Liver (tissue), 9 donors: ENCODE data around the gene PTPN12. TPM values are rescaled to one million over a fixed set of nuclear protein-coding genes. Genes with fewer than 3 reads are reported as not detected.

Experiments used
- DNase-seq: peaks from one replicate; pipeline ENCODE4 v3.0.0-alpha.2; 2017; ENCODE audit warnings: low spot score
- H3K27ac ChIP-seq, 2 donors: one replicate each; pipeline ENCODE4 v1.7.0; 2013; ENCODE audit warnings: inconsistent platforms in 2 of 2, low read length in 2 of 2, control low read depth in 1 of 2, low read depth in 1 of 2, mild to moderate bottlenecking in 1 of 2
- H3K27me3 ChIP-seq, 4 donors: one replicate each; pipeline versions ENCODE4 v1.6.1 to v1.7.0; 2013; ENCODE audit warnings: low read length in 3 of 4, inconsistent platforms in 1 of 4, mild to moderate bottlenecking in 1 of 4, moderate library complexity in 1 of 4; ENCODE audit not compliant: control insufficient read depth in 4 of 4, insufficient read depth in 4 of 4
- H3K36me3 ChIP-seq, 4 donors: one replicate each; pipeline versions ENCODE4 v1.6.1 to v1.7.0; 2013; ENCODE audit warnings: low read length in 3 of 4, mild to moderate bottlenecking in 3 of 4, low read depth in 1 of 4, moderate library complexity in 1 of 4; ENCODE audit not compliant: control insufficient read depth in 4 of 4, insufficient read depth in 3 of 4
- H3K4me1 ChIP-seq, 4 donors: one replicate each; pipeline versions ENCODE4 v1.6.1 to v1.7.0; 2013; ENCODE audit warnings: low read length in 3 of 4, mild to moderate bottlenecking in 3 of 4, moderate library complexity in 1 of 4; ENCODE audit not compliant: control insufficient read depth in 4 of 4, insufficient read depth in 4 of 4
- H3K4me3 ChIP-seq, 3 donors: one replicate each; pipeline versions ENCODE4 v1.6.1 to v1.7.0; 2013; ENCODE audit warnings: low read length in 3 of 3, control low read depth in 1 of 3, low read depth in 1 of 3, mild to moderate bottlenecking in 1 of 3
- H3K9ac ChIP-seq, 2 donors: one replicate each; pipeline ENCODE4 v1.7.0; 2013; ENCODE audit warnings: low read length in 2 of 2, mild to moderate bottlenecking in 2 of 2, moderate library complexity in 2 of 2, control low read depth in 1 of 2, low read depth in 1 of 2
- H3K9me3 ChIP-seq, 4 donors: one replicate each; pipeline versions ENCODE4 v1.6.1 to v1.7.0; 2013; ENCODE audit warnings: low read length in 3 of 4; ENCODE audit not compliant: control insufficient read depth in 4 of 4
- EGR1 ChIP-seq, 2 donors: IDR thresholded peaks; 2 replicates each; pipeline ENCODE4 v1.6.1; 2016 to 2018; ENCODE audit warnings: antibody characterized with exemption in 2 of 2, low read depth in 2 of 2
- FOXA1 ChIP-seq: IDR thresholded peaks from 2 replicates; pipeline ENCODE4 v1.6.1; 2016; ENCODE audit warnings: antibody characterized with exemption
- FOXA2 ChIP-seq: IDR thresholded peaks from 2 replicates; pipeline ENCODE4 v1.6.1; 2016; ENCODE audit warnings: antibody characterized with exemption
- HNF4A ChIP-seq, 2 donors: conservative IDR thresholded peaks; 2 replicates each; pipeline ENCODE4 v1.6.1; 2016; ENCODE audit warnings: antibody characterized with exemption in 2 of 2, mild to moderate bottlenecking in 2 of 2
- HNF4G ChIP-seq: IDR thresholded peaks from 2 replicates; pipeline ENCODE4 v1.6.1; 2016; ENCODE audit warnings: antibody characterized with exemption
- JUND ChIP-seq, 2 donors: IDR thresholded peaks; 2 replicates each; pipeline ENCODE4 v1.6.1; 2016; ENCODE audit warnings: antibody characterized with exemption in 2 of 2
- NR2F2 ChIP-seq: IDR thresholded peaks from 2 replicates; pipeline ENCODE4 v1.6.1; 2016; ENCODE audit warnings: antibody characterized with exemption
- RAD21 ChIP-seq, 2 donors: IDR thresholded peaks; 2 replicates each; pipeline ENCODE4 v1.6.1; 2016; ENCODE audit warnings: antibody characterized with exemption in 2 of 2, mild to moderate bottlenecking in 2 of 2
- RXRA ChIP-seq, 2 donors: IDR thresholded peaks; 2 replicates each; pipeline ENCODE4 v1.6.1; 2017 to 2018; ENCODE audit warnings: antibody characterized with exemption in 2 of 2, mild to moderate bottlenecking in 1 of 2
- SP1 ChIP-seq: IDR thresholded peaks from 2 replicates; pipeline ENCODE4 v1.6.1; 2018; ENCODE audit warnings: antibody characterized with exemption, mild to moderate bottlenecking
- TAF1 ChIP-seq: conservative IDR thresholded peaks from 2 replicates; pipeline ENCODE4 v1.6.1; 2016; ENCODE audit warnings: antibody characterized with exemption, mild to moderate bottlenecking
- YY1 ChIP-seq: IDR thresholded peaks from 2 replicates; pipeline ENCODE4 v1.6.1; 2016; ENCODE audit warnings: antibody characterized with exemption, mild to moderate bottlenecking
- WGBS: extraction: QIAGEN DNeasy Blood & Tissue Kit; methylation state at CpG from one replicate; pipeline ENCODE4 v1.1.7; 2013; 5-methylcytosine and 5-hydroxymethylcytosine counted together
- polyA plus RNA-seq, 2 donors: library from polyadenylated mRNA; stranded (reverse) in 1 of 2; unstranded in 1 of 2; fragments of 200-250 nt in 1 of 2; fragments of >200 nt in 1 of 2; fragmentation: Nextera tagmentation in 1 of 2; extraction: Ambion mirVana in 1 of 2; gene quantifications; one replicate each; pipeline versions ENCODE4 v1.2.1 to v1.2.3, GENCODE V29; 2013 to 2015
- total RNA-seq, 2 donors: library from RNA; depleted of rRNA; stranded (reverse); fragments of >200 nt; gene quantifications; one replicate each; pipeline ENCODE4 v1.2.3, GENCODE V29; 2014
- TF ChIP-seq, protein P1 (sequence below): IDR thresholded peaks from 2 replicates; pipeline ENCODE4 v1.6.1; 2016; ENCODE audit warnings: antibody characterized with exemption
- TF ChIP-seq, protein P2 (sequence below): IDR thresholded peaks from 2 replicates; pipeline ENCODE4 v1.6.1; 2016; ENCODE audit warnings: antibody characterized with exemption, mild to moderate bottlenecking
- TF ChIP-seq, protein P3 (sequence below): fragments of 150-350 bp; IDR thresholded peaks from 2 replicates; pipeline ENCODE4 v1.5.1; 2017; ENCODE audit warnings: improper control_type of control experiment, low read depth, low read length; ENCODE audit not compliant: missing input control
- donor health status: healthy.
- donor health status: healthy.
- donor health status: healthy.
- donor health status: healthy.
- donor health status: healthy.

Gene PTPN12
- total and polyA plus RNA-seq, 4 donors, result 10.1 to 18.6 (median 15.3) TPM

DNA sequence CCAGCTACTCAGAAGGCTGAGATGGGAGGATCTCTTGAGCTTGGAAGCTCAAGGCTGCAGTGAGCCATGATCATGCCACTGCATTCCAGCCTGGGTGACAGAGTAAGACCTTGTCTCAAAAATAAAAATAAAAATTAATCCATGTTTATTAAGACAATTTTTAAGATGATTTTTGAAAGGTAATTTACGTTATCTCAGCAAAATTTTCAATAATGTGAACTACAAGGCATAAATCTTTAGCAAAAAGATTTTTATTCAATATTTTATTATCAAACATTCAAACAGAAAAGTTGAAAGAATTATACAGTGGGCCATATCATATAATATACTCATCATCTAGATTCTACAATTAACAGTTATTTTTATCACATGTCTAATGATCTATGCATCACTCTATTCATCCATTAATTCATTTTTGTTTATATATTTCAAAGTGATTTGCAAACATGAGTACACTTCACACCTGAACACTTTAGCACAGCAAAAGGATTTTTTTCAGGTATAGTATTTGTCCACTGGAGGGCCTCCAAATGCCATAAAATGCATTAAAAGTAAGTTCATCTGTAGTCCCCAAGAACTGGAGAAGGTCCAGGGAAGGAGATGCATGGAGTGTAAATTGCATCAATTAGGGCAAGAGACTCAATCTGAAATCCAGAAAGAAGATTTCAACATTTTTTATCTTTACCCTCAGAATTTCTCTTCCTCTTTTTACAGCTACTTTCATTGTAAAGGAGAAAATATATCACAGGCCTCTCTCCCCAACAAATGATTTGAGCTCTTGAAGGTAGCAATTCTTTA is 120.5 kb downstream of the PTPN12 start:
- H3K27me3 ChIP-seq, result no peaks in the 10 kb centered on the region
- H3K9ac ChIP-seq, result no peak overlapping the region
- TF ChIP-seq FOXA1 (no peak), FOXA2 (no peak), HNF4A (conservative IDR thresholded peaks at IDR 0.05) (no peak), EGR1 (IDR thresholded peaks at IDR 0.05; ENCODE audit: low read depth in 2 of 2) (no peak), RAD21 (IDR thresholded peaks at IDR 0.05) (peak; percentile 89 to 90), NR2F2 (no peak), TAF1 (no peak), YY1 (no peak), JUND (IDR thresholded peaks at IDR 0.05) (no peak), SP1 (no peak), HNF4G (no peak), RXRA (IDR thresholded peaks at IDR 0.05) (no peak)
- TF ChIP-seq, protein P1, sequence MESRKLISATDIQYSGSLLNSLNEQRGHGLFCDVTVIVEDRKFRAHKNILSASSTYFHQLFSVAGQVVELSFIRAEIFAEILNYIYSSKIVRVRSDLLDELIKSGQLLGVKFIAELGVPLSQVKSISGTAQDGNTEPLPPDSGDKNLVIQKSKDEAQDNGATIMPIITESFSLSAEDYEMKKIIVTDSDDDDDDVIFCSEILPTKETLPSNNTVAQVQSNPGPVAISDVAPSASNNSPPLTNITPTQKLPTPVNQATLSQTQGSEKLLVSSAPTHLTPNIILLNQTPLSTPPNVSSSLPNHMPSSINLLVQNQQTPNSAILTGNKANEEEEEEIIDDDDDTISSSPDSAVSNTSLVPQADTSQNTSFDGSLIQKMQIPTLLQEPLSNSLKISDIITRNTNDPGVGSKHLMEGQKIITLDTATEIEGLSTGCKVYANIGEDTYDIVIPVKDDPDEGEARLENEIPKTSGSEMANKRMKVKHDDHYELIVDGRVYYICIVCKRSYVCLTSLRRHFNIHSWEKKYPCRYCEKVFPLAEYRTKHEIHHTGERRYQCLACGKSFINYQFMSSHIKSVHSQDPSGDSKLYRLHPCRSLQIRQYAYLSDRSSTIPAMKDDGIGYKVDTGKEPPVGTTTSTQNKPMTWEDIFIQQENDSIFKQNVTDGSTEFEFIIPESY, result no peak
- TF ChIP-seq, protein P2, sequence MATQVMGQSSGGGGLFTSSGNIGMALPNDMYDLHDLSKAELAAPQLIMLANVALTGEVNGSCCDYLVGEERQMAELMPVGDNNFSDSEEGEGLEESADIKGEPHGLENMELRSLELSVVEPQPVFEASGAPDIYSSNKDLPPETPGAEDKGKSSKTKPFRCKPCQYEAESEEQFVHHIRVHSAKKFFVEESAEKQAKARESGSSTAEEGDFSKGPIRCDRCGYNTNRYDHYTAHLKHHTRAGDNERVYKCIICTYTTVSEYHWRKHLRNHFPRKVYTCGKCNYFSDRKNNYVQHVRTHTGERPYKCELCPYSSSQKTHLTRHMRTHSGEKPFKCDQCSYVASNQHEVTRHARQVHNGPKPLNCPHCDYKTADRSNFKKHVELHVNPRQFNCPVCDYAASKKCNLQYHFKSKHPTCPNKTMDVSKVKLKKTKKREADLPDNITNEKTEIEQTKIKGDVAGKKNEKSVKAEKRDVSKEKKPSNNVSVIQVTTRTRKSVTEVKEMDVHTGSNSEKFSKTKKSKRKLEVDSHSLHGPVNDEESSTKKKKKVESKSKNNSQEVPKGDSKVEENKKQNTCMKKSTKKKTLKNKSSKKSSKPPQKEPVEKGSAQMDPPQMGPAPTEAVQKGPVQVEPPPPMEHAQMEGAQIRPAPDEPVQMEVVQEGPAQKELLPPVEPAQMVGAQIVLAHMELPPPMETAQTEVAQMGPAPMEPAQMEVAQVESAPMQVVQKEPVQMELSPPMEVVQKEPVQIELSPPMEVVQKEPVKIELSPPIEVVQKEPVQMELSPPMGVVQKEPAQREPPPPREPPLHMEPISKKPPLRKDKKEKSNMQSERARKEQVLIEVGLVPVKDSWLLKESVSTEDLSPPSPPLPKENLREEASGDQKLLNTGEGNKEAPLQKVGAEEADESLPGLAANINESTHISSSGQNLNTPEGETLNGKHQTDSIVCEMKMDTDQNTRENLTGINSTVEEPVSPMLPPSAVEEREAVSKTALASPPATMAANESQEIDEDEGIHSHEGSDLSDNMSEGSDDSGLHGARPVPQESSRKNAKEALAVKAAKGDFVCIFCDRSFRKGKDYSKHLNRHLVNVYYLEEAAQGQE, result no peak
- TF ChIP-seq, protein P3, sequence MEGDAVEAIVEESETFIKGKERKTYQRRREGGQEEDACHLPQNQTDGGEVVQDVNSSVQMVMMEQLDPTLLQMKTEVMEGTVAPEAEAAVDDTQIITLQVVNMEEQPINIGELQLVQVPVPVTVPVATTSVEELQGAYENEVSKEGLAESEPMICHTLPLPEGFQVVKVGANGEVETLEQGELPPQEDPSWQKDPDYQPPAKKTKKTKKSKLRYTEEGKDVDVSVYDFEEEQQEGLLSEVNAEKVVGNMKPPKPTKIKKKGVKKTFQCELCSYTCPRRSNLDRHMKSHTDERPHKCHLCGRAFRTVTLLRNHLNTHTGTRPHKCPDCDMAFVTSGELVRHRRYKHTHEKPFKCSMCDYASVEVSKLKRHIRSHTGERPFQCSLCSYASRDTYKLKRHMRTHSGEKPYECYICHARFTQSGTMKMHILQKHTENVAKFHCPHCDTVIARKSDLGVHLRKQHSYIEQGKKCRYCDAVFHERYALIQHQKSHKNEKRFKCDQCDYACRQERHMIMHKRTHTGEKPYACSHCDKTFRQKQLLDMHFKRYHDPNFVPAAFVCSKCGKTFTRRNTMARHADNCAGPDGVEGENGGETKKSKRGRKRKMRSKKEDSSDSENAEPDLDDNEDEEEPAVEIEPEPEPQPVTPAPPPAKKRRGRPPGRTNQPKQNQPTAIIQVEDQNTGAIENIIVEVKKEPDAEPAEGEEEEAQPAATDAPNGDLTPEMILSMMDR, result peak; percentile 61
- 92% methylated on average over 1 of the region's 1 CpG for WGBS
- no peak overlapping the region for H3K4me3 ChIP-seq
- no peak for DNase-seq
- H3K36me3 ChIP-seq, result peaks cover 0 to 3% (median 0%) of the 10 kb centered on the region in 4 donors
- H3K4me1 ChIP-seq, result peaks cover 0 to 13% (median 7%) of the 10 kb centered on the region in 4 donors
- no peak overlapping the region for H3K27ac ChIP-seq
- no peaks in the 10 kb centered on the region for H3K9me3 ChIP-seq

DNA sequence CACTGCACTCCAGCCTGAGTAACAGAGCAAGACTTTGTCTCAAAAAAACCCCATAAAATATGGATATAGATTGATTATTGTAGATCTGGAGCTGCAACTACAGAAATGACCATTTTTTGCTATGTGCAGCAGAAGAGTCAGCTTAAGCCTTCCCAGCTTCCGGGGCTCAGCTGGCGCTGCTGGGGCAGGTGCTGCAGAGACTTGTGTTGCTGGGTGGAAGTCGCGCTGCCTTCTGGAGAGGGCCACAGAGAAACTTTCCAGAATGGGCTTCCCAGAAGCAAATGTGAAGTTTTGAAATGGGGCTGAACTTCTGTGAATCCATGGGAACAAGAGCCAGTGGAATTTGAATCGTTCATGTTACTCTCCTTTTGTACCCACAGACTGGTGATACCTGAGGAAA is 121.8 kb downstream of the PTPN12 start:
- Histone ChIP-seq H3K9me3 (no peaks in the 10 kb centered on the region), H3K4me3 (no peak overlapping the region), H3K27me3 (no peaks in the 10 kb centered on the region), H3K27ac (no peak overlapping the region), H3K9ac (no peak overlapping the region), H3K4me1 (peaks cover 0 to 3% (median under 1%) of the 10 kb centered on the region in 4 donors), H3K36me3 (peaks cover 0 to 4% (median 0%) of the 10 kb centered on the region in 4 donors)
- DNase-seq, result no peak
- WGBS, result 95% methylated on average over 5 of the region's 5 CpGs
- TF ChIP-seq FOXA1, result no peak
